Ureter (tissue), 1 donor: ENCODE data around the gene CDC20. TPM values are rescaled to one million over a fixed set of nuclear protein-coding genes. Genes with fewer than 3 reads are reported as not detected.
"Not testable (repeated sequence)": the region's sequence is repeated elsewhere in the genome, so short reads cannot be mapped to it uniquely, and the experiment has no call there.

Experiments
- DNase-seq: peaks from one replicate; pipeline ENCODE4 v3.0.0-alpha.2; 2020; ENCODE audit warnings: low spot score
- total RNA-seq: library from RNA; stranded (reverse); gene quantifications from one replicate; pipeline ENCODE4 v1.2.4, GENCODE V29; 2023
- donor health status: DM: yes; HTN: yes; CAD: no.

CDC20 gene
- total RNA-seq, 1 donor from 2014 or later: 2.0 TPM

GRCh38 chr1:43382027-43382779 lies 23.4 kb downstream of the CDC20 start:
- no peak for DNase-seq

DNA sequence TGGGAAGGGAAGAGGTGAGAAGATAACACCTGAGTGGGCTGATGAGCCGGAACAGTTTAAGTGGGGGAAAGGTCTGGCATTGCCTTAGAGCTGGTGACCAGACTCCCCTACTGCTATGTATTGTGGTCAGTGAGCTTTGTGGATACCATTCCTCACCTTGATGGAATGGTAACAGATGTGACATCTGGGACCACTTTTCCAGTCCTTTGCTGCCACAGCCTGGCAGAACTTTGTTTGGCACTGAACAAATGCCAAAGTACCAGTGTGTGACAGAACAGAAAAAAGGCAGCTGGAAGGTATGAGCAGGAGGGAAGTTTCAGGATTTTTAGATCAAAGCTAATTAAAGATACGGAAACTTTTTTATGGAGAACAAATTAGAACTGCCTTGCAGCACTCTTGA lies 24.7 kb downstream of the CDC20 start:
- DNase-seq: no peak

DNA sequence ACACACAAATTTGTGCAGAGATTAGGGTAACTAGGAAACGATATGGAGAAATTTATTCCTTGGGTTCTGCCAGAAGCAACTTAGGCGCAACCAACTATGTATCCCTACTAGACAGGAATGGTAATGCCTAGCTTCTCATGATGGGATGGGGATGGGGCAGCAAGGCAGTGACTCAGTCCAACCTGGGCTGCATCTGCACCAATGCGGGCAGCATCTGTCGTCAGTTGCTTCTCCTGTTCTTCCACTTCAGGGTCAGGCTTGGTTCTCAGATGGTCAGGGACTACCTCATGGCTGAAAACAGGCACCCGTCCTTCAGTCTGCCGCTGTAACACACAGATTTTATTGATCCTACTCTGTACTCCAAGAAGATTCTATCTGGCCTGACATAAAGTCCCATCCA lies 27.9 kb downstream of the CDC20 start:
- DNase-seq: no peak

DNA sequence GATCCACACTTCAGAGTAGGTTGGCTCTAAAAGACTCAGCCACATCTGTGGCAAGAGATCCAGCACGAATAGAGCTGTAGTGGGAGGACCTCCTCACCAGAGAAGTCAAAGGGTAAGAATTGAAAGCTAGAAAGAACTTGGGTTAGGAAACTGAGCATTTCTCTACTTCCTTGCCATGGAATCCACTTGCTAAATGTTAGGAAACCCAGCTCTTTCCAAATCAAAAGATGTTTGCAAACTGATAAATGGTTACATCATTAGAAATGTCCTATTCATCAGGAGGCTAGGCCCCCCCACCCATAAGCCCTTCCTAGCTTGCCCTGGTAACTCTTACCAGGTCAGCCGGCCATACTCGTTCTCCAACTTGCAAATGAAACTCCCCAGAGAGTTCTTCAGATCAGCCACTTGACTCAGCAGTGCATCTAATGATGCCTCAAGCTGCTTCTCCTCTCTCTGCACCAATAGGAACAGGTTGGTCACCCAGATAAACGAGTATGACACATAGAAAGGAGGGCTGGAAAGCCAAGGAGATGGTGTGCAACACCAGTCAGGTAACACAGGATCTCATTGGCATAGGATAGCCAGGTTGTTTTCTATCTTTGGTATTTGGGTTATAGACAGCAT lies 29.3 kb downstream of the CDC20 start:
- no peak for DNase-seq

- no peak for DNase-seq
These were observed 29.8 kb downstream of the CDC20 start for GRCh38 chr1:43388613-43389012.

GRCh38 chr1:43389326-43390313 lies 30.8 kb downstream of the CDC20 start, which contains the start of the genes MED8 and SZT2:
MED8 (minus strand) TSS chr1:43389800; CDS start chr1:43389764, 36 bp downstream.
SZT2 (plus strand) TSS chr1:43389899; CDS start chr1:43389969, 70 bp downstream.
- peak; percentile 97 for DNase-seq

- DNase-seq: no peak
These were observed 33.9 kb downstream of the CDC20 start for GRCh38 chr1:43392702-43393101.

DNA sequence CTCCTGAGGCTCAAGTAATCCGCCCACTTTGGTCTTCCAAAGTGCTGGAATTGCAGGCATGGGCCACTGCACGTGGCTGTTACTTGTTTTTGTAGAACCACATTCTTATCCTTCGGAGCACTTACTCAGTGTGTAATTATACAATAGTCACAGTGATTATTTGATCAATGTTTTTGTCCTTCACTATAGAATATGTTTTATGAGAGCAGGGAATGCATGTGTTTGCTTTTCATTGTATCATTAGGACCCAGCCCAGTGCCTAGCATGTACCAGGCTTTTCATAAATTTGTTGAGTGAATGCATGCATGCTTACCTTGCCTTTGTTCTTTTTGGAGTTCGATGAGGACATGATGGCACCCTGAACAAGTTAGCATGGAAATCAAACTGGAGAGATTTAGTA lies 36.7 kb downstream of the CDC20 start:
- no peak for DNase-seq

DNA sequence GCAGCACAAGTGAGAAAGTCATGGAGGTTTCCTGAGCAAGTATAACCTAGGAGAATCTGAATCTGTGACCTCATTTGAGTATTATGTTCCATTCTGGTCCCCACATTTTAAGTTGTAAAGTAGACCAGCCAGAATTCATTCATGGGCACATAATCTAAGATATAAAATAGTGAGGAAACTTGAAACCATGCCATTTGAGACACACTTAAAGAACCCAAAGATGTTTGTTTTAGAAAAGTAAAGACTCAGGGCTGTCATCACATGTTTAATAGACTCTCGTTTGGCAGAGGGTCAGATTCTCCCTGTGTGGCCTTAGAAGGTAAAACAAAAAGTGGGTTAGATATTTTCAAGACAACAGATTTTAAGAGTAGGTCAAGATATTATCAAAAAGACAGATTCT lies 37.3 kb downstream of the CDC20 start:
- DNase-seq: no peak

DNA sequence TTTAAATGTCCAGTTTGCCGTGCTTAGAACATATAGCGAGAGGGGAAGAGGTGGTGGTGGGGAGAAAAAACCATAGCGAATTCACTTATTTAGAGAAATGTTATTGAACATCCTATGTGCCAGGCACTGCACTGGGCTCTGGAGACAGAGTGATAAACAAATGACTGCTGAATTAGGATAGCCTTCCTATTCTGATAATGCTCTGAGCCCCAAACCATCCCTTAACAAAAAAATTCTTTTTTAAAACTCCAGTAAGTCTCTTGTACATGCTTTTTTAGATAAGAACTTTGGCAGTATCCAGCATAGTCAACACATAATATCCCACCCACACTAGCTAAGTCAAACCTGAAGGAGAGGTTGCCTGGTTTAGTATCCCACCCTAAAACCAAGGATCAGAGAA lies 39.4 kb downstream of the CDC20 start:
- no peak for DNase-seq

DNA sequence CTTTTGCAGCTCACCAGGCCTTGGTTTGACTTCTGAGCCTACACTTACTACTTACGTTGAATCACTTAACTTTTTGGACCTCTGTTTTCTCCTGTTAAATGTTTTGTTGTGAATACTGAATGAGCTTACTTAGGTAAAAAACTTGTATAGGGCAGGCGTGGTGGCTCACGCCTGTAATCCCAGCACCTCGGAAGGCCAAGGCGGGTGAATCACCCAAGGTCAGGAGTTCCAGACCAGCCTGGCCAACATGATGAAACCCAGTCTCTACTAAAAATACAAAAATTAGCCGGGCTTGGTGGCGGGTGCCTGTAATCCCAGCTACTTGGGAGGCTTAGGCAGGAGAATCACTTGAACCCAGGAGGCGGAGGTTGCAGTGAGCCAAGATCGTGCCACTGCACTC lies 41.7 kb downstream of the CDC20 start:
- DNase-seq: not testable (repeated sequence)

DNA sequence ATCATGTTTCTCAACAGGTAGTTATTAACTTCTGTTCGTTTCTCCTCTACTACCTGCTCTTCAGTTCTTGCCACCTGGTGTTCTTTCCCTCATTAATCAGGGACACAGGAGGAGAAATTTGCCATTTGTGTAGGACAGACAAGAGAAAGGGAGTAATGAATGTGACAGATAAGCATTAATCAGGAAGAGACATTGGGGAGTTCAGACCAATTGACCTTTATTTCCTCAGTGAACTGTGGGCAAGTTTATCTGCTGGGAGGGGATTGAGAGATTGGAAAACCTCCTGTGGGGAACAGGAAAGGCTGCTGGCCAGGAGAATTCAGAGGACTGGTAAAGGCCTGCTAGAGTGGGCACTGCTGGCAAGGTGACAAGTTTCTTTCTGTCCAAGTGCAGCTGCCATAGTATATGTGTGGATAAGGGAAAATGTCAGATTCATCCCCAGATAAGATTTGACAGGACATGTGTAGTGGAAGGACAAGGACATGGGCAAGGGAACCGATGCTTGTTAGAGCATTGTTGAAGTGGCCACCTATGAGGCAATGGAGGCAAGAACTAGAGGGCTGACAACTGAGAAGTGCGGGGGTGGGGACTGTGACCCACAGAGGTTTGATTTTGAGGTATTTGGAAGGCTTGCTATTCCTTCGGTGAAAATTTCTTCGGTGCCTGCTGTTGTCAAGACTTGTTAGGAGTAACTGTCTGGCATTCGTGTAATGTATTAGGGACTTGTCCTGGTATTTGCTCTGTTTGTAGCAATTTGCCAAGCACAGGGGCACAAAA lies 43.5 kb downstream of the CDC20 start:
- no peak for DNase-seq

DNA sequence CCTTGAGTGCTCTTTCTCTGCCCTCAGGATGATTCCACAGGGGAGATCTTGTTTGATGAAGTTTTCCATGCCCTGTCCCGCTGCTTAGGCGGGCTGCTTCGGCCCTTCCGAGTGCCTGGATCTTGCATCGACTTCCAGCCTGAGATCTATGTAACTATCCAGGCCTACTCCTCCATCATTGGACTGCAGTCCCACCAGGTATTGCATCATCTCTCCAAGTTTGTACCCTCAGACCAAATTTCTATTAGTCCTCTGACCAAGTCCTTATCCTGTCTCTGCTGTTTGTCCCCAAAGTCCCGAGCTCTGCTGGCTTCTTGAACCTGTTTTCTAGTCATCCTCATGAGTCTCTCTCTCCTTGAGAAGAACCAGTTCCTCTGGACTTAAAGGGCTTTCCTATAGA lies 45.6 kb downstream of the CDC20 start:
- DNase-seq: no peak

DNA sequence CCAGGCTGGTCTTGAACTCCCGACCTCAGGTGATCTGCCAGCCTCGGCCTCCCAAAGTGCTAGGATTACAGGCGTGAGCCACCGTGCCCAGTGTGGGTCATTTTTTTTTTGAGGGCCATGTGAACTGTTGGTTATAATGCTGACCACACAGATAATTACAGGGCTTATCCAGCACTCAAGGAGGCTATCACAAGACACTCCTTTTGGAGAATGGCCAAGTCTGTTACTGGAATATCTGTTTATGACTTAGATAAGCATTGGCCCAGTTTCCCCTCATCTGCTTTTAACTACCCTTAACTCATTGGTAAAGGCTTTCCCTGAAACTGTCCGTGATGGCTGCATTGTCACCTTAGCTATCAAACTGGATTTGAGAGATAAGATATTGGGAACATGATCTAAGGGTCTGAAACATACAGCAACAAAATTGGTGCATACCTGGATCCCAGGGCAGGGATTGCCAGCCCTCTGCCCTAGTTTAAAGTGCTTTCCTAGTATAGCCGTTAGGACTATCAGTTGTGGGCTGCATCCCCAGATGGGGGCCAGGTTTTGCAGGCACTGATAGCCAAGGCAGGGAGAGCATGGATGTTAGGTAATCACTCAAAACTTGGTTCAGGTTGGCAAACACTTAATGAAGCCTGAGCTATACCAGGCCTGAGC lies 46.6 kb downstream of the CDC20 start:
- DNase-seq: no peak

DNA sequence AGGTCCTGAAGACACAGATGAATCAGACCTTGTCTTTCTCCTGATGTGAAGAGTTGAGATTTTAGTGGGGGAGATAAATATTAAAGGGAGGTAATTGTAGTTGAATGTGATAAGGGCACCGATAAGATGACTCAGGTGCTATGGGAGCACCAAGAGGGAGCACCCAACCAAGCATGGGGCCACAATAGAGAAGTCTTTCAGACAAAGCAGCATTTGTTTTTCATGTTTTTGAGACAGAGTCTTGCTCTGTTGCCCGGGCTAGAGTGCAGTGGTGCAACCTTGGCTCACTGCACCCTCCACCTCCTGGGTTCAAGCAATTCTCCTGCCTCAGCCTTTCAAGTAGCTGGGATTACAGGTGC lies 47.1 kb downstream of the CDC20 start:
- no peak for DNase-seq

DNA sequence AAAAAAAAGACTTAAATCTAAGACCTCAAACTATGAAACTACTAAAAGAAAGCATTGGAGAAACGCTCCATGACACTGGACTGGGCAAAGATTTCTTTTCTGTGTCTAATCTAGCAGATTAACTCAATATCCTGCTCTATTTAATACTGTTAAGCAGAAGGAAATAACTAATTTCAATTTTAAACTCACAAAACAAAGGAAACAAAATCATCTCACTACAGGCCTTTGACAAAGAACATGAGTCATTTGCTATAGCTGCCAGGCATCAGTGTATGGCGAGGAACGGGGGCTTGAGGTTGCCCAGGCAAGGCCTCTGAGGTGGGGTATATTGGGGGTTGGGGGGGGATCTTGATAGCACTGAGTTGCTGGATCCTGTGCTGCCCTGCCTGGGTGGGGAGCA lies 51.8 kb downstream of the CDC20 start:
- DNase-seq: no peak

Other genes starting within 250 kb of the CDC20 start
- gene EBNA1BP2, start 186.7 kb upstream of the CDC20 start, total RNA-seq: 63.0 TPM
- gene CFAP57, start 186.7 kb upstream of the CDC20 start, total RNA-seq: 0.47 TPM
- gene TMEM125, start 89.0 kb upstream of the CDC20 start, total RNA-seq: 12.1 TPM
- gene C1orf210, start 73.4 kb upstream of the CDC20 start, total RNA-seq: 12.0 TPM
- gene TIE1, start 58.0 kb upstream of the CDC20 start, total RNA-seq: 21.4 TPM
- 0.55 TPM for gene MPL, start 21.2 kb upstream of the CDC20 start, total RNA-seq
- 135 TPM for gene ELOVL1, start 9.0 kb downstream of the CDC20 start, total RNA-seq
- gene MED8, start 30.8 kb downstream of the CDC20 start, total RNA-seq: 30.0 TPM
- 105 TPM for gene SZT2, start 30.9 kb downstream of the CDC20 start, total RNA-seq
- gene HYI, start 95.0 kb downstream of the CDC20 start, total RNA-seq: 50.9 TPM
- gene PTPRF, start 171.9 kb downstream of the CDC20 start, total RNA-seq: 405 TPM